Endothelial cell of umbilical vein (primary cell): Measurements from ENCODE around the gene MTPN.

Experiments used
- EZH2 ChIP-seq: IDR thresholded peaks from 2 replicates; pipeline ENCODE4 v1.6.1; 2012; ENCODE audit warnings: borderline replicate concordance, low read depth, mild to moderate bottlenecking, moderate library complexity, low read length, inconsistent platforms; ENCODE audit not compliant: severe bottlenecking
- FOS ChIP-seq: IDR thresholded peaks from 2 replicates; pipeline ENCODE4 v1.6.1; 2011; ENCODE audit warnings: mild to moderate bottlenecking, low read length, moderate library complexity, borderline replicate concordance; ENCODE audit not compliant: insufficient read depth
- JUN ChIP-seq: IDR thresholded peaks from 2 replicates; pipeline ENCODE4 v1.6.1; 2011; ENCODE audit warnings: borderline replicate concordance, low read depth; ENCODE audit not compliant: insufficient read length, insufficient read depth
- MAX ChIP-seq: IDR thresholded peaks from 2 replicates; pipeline ENCODE4 v1.6.1; 2011; ENCODE audit not compliant: insufficient read depth, insufficient read length
- MYC ChIP-seq: IDR thresholded peaks from one replicate; pipeline ENCODE4 v1.6.1; 2011; ENCODE audit warnings: mild to moderate bottlenecking, low read depth, low read length
- POLR2A ChIP-seq: IDR thresholded peaks from 2 replicates; pipeline ENCODE4 v1.6.1; 2012; ENCODE audit warnings: low read depth, mild to moderate bottlenecking, control low read depth, low read length
- POLR2AphosphoS5 ChIP-seq: IDR thresholded peaks from 2 replicates; pipeline ENCODE4 v1.6.1; 2012; ENCODE audit warnings: low read depth, mild to moderate bottlenecking, control low read depth, low read length, moderate library complexity; ENCODE audit not compliant: insufficient read depth
- TF ChIP-seq, protein P1 (sequence below), 2 donors: IDR thresholded peaks; 1 replicate in 1 of 2; 2 replicates in 1 of 2; pipeline ENCODE4 v1.5.1; 2011; ENCODE audit warnings: low read length in 2 of 2, mild to moderate bottlenecking in 2 of 2, moderate library complexity in 2 of 2, control low read depth in 1 of 2, inconsistent platforms in 1 of 2, low read depth in 1 of 2; ENCODE audit not compliant: insufficient read depth in 1 of 2; ENCODE audit errors: extremely low read depth in 1 of 2

- no peak for TF ChIP-seq MAX
- TF ChIP-seq EZH2 = no peak
- TF ChIP-seq, protein P1, sequence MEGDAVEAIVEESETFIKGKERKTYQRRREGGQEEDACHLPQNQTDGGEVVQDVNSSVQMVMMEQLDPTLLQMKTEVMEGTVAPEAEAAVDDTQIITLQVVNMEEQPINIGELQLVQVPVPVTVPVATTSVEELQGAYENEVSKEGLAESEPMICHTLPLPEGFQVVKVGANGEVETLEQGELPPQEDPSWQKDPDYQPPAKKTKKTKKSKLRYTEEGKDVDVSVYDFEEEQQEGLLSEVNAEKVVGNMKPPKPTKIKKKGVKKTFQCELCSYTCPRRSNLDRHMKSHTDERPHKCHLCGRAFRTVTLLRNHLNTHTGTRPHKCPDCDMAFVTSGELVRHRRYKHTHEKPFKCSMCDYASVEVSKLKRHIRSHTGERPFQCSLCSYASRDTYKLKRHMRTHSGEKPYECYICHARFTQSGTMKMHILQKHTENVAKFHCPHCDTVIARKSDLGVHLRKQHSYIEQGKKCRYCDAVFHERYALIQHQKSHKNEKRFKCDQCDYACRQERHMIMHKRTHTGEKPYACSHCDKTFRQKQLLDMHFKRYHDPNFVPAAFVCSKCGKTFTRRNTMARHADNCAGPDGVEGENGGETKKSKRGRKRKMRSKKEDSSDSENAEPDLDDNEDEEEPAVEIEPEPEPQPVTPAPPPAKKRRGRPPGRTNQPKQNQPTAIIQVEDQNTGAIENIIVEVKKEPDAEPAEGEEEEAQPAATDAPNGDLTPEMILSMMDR (IDR thresholded peaks at IDR 0.05; ENCODE audit: extremely low read depth in 1 of 2, insufficient read depth in 1 of 2, low read depth in 1 of 2, low read length in 2 of 2) = no peak
- TF ChIP-seq POLR2A = no peak
- no peak for TF ChIP-seq JUN
- no peak for TF ChIP-seq POLR2AphosphoS5
- TF ChIP-seq MYC = no peak
- TF ChIP-seq FOS = no peak
Observed at GRCh38 chr7:135905355-135905754, 71.8 kb downstream of the MTPN start.
